Activated CD4-positive, CD25-positive, alpha-beta regulatory T cell treated with anti-CD3 and anti-CD28 coated beads, Interleukin-2, amount 50 U/mL, for 72 hours (primary cell): Measurements from ENCODE around the gene IFNA17.
"Not testable (repeated sequence)": the region's sequence is repeated elsewhere in the genome, so short reads cannot be mapped to it uniquely, and the experiment has no call there.

Source experiments
- DNase-seq: peaks from one replicate; pipeline ENCODE4 v3.0.0; 2021

IFNA17 gene

GRCh38 chr9:21228122-21228521 is at the start of gene IFNA17:
Gene IFNA17, minus strand, starts transcription at chr9:21228222. Its CDS starts 49 bp downstream, at chr9:21228173.
- DNase-seq = no peak

- no peak for DNase-seq
Measured at GRCh38 chr9:21268347-21268657, 40.3 kb upstream of the IFNA17 start.

GRCh38 chr9:21267485-21268346 is 39.7 kb upstream of the IFNA17 start:
- DNase-seq = no peak

GRCh38 chr9:21266733-21267484 is 38.9 kb upstream of the IFNA17 start:
- no peak for DNase-seq

- DNase-seq = no peak
Measured at GRCh38 chr9:21265421-21266189, 37.6 kb upstream of the IFNA17 start.

- no peak for DNase-seq
Measured at GRCh38 chr9:21255538-21256212, 27.7 kb upstream of the IFNA17 start.

- no peak for DNase-seq
Measured at GRCh38 chr9:21252721-21253547, 24.9 kb upstream of the IFNA17 start.

GRCh38 chr9:21251638-21252037 is 23.6 kb upstream of the IFNA17 start:
- DNase-seq = no peak

GRCh38 chr9:21251190-21251589 is 23.2 kb upstream of the IFNA17 start:
- DNase-seq = no peak

GRCh38 chr9:21244836-21245235 is 16.8 kb upstream of the IFNA17 start:
- DNase-seq = no peak

- no peak for DNase-seq
Measured at GRCh38 chr9:21239911-21240310, 11.9 kb upstream of the IFNA17 start, which contains the start of gene IFNA14. Gene IFNA14, minus strand, starts transcription at chr9:21240005. Its CDS starts 70 bp downstream, at chr9:21239935.

- DNase-seq = not testable (repeated sequence)
Measured at GRCh38 chr9:21236360-21236714, 8.3 kb upstream of the IFNA17 start.

- DNase-seq = not testable (repeated sequence)
Measured at GRCh38 chr9:21235468-21236359, 7.7 kb upstream of the IFNA17 start.

GRCh38 chr9:21234153-21234687 is 6.2 kb upstream of the IFNA17 start:
- DNase-seq = no peak

GRCh38 chr9:21233258-21233657 is 5.2 kb upstream of the IFNA17 start:
- no peak for DNase-seq

- not testable (repeated sequence) for DNase-seq
Measured at GRCh38 chr9:21217211-21217610, 10.8 kb downstream of the IFNA17 start, which contains the start of gene IFNA16. Gene IFNA16, minus strand, starts transcription at chr9:21217311. Its CDS starts 6 bp downstream, at chr9:21217305.

- not testable (repeated sequence) for DNase-seq
Measured at GRCh38 chr9:21213411-21214326, 14.4 kb downstream of the IFNA17 start.

- not testable (repeated sequence) for DNase-seq
Measured at GRCh38 chr9:21212160-21212559, 15.9 kb downstream of the IFNA17 start.

GRCh38 chr9:21210782-21211181 is 17.2 kb downstream of the IFNA17 start:
- DNase-seq = not testable (repeated sequence)
